ENCODE results near the gene PACSIN2.

PACSIN2 gene

DNA sequence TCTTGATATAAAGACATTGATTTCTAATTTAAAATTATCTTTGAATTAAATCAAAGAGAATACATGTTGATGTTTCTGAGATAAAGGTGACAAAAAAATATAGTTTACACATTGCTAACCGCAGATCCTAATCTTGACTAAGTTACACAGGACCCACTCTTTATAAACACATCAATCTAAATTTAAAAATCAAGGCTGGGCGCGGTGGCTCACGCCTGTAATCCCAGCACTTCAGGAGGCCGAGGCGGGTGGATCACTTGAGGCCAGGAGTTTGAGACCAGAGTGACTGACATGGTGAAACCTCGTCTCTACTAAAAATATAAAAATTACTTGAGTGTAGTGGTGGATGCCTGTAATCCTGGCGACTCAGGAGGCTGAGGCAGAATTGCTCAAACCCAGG, 159.7 kb downstream of the PACSIN2 start:
- DNase-seq: no peak

DNA sequence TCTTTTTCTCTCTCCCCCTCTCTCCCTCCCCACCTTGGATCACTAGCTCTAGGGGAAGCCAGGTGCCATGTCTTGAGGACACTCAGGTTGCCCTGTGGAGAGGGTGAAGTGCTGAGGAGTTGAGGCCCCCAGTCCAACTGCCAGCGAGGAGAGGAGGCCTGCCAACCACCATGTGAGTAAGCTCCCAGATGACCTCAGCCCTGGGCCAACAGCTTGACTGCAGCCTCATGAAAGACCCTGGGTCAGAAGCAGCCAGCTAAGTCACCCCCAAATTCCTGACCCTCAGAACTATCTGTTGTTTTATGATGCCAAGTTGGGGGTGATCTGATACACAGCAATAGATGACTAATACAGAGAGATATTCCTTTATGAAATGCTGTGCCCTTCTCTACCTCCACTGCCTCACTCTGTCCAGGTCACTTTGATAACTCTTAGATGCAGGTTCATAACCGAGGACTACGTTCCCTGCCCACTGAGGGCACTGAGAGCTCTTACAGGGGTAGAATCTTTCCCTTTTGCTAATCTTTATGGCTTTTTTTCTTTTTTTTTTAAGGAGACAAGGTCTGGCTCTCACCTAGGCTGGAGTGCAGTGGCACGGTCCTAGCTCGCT, 165.9 kb downstream of the PACSIN2 start:
- no peak for DNase-seq

GRCh38 chr22:42847110-42847509, 167.8 kb downstream of the PACSIN2 start:
- no peak for DNase-seq

- DNase-seq: no peak
Measured at GRCh38 chr22:42844756-42845155, 170.2 kb downstream of the PACSIN2 start.

DNA sequence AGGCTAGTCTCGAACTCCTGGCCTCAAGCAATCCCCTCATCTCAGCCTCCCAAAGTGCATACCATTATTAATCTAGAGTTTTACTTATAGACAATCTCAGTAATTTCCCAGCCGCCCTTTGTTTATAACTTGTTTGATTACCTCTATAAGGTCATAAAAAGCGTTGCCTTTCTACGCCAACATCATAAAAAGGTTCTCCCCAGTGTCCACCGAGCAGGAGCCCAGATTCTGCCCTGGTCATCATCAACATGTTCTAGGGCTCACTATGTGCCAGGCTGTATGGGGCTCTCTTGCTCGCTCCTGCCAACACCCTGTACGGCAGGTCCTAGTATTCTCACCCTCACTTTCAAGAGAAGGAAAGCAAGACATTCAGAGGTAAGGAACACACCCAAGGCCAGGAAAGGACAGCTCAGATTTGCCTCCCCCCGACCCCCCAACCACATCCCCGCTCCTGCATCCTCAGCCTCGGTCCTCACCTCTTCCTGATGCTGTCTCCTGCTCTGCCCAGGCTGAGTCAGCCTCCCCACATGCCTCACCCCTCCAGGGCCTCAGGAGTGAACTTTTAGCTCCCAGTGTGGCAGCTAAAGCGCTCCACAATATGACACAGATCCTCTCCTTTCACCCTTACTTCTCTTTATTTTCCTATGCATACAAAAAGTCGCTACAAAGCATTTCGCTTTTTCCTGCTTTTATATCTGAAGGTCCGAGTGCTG, 172.1 kb downstream of the PACSIN2 start:
- DNase-seq: no peak

DNA sequence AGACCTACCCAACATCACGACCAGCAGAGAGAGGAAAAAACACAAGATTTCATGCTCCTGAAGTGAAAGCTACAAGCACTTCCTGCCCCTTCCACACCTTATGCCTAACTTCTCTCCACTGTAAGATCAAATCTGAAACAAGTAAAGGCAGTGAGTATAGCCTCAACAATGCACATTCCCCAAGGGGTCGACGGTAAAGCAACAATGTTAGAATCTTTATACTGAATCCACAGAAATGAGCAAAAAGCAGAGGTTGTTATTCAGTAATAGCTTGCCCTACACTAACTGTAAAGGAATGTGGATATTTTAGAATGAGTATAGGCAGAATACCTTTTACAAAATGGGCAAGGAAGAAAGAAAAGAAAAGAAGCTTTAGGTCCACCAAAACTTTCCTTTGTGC, 173.5 kb downstream of the PACSIN2 start:
- DNase-seq: no peak

DNA sequence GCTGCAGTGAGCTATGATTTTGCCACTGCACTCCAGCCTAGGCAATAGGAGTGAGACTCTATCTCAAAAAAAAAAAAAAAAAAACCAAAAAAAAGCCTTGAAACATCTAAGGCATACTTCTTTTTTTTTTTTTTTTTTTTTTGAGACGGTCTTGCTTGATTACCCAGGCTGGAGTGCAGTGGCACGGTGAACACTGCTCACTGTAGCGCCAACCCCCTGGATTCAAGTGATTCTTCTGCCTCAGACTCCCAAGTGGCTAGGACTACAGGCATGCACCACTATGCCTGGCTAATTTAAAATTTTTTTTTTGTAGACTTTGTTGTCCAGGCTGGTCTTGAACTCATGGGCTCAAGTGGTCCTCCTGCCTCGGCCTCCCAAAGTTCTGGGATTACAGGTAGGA, 177.4 kb downstream of the PACSIN2 start:
- DNase-seq: no peak

DNA sequence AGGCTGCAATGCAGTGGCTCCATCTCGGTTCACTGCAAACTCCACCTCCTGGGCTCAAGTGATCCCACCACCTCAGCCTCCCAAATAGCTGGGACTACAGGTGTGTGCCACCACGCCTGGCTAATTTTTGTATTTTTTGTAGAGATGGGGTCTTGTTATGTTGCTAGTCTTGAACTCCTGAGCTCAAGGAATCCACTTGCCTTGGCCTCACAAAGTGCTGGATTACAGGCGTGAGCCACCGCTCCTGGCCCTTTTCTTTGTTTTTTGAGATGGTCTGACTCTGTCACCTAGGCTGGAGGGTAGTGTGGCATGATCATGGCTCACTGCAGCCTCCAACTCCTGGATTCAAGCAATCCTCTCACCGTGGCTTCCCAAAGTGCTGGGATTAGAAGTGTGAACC, 178.9 kb downstream of the PACSIN2 start:
- no peak for DNase-seq

GRCh38 chr22:42834177-42834949, 180.6 kb downstream of the PACSIN2 start:
- DNase-seq: no peak

- no peak for DNase-seq
Measured at GRCh38 chr22:42833104-42833503, 181.8 kb downstream of the PACSIN2 start.

- no peak for DNase-seq
Measured at GRCh38 chr22:42831712-42832111, 183.2 kb downstream of the PACSIN2 start.

GRCh38 chr22:42830161-42830560, 184.8 kb downstream of the PACSIN2 start:
- no peak for DNase-seq

- DNase-seq: no peak
Measured at GRCh38 chr22:42829302-42829701, 185.6 kb downstream of the PACSIN2 start.

DNA sequence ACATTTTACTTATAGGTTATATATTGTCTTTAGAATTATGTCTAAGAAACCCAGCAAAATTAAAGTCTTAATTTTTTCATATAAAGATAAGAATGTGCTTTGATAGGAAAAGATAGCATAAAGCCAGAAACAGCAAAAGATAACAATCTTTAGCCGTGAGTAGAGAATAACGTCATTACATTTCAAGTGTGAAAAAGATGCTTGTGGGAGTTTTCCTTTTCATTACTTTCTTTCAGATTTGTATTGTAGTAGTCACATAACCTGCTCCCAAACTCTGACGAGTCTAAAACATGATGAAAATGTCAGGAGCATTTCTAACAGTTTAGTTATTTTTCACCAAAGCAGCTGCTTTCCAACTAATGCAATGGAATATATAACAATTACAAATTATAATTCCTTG, 189.2 kb downstream of the PACSIN2 start:
- DNase-seq: no peak

GRCh38 chr22:42821386-42821785, 193.6 kb downstream of the PACSIN2 start:
- no peak for DNase-seq

GRCh38 chr22:42820045-42820763, 194.7 kb downstream of the PACSIN2 start:
- DNase-seq: peak; percentile 59

All from amniotic stem cell (primary cell).